DND-41 (cell line): ENCODE results near the gene NR5A2.

Experiments
- ATAC-seq: fragments of 200-7000 bp; cut with Tn5 transposase; 3 replicates; pipeline ENCODE4 v1.9.1; 2021; ENCODE audit warnings: low read depth; ENCODE audit not compliant: insufficient read depth
- DNase-seq: peaks from one replicate; pipeline ENCODE4 v3.0.0-alpha.2; 2020
- H2AFZ ChIP-seq: 2 replicates; pipeline ENCODE4 v1.6.0; 2012; ENCODE audit warnings: low read depth, low read length
- H3K27ac ChIP-seq: 2 replicates; pipeline ENCODE4 v1.5.1; 2012; ENCODE audit warnings: low read length, inconsistent platforms
- H3K27me3 ChIP-seq: fragments of 200-600 bp; sonication (generic); 2 replicates; pipeline ENCODE4 v1.6.0; 2012; ENCODE audit warnings: low read length, mild to moderate bottlenecking, inconsistent platforms; ENCODE audit not compliant: insufficient read depth, poor library complexity
- H3K36me3 ChIP-seq: 2 replicates; pipeline ENCODE4 v1.5.1; 2012; ENCODE audit warnings: low read length, inconsistent platforms; ENCODE audit not compliant: insufficient read depth
- H3K4me1 ChIP-seq: 2 replicates; pipeline ENCODE4 v1.5.1; 2012; ENCODE audit warnings: mild to moderate bottlenecking, low read length; ENCODE audit not compliant: insufficient read depth
- H3K4me2 ChIP-seq: 2 replicates; pipeline ENCODE4 v1.6.0; 2012; ENCODE audit warnings: mild to moderate bottlenecking, moderate library complexity, low read length, inconsistent platforms; ENCODE audit not compliant: insufficient read depth
- H3K4me3 ChIP-seq, 2 experiments: fragments of 200-600 bp in 1 of 2; shearing (Covaris generic) in 1 of 2; 2 replicates each; pipeline ENCODE4 v1.5.1; 2012 to 2016; ENCODE audit warnings: inconsistent platforms in 2 of 2, low read length in 2 of 2, mild to moderate bottlenecking in 2 of 2, low read depth in 1 of 2, moderate library complexity in 1 of 2
- H3K79me2 ChIP-seq: 2 replicates; pipeline ENCODE4 v1.6.0; 2012; ENCODE audit warnings: low read length, inconsistent platforms; ENCODE audit not compliant: insufficient read depth
- H3K9ac ChIP-seq: 2 replicates; pipeline ENCODE4 v1.6.0; 2012; ENCODE audit warnings: low read depth, mild to moderate bottlenecking, inconsistent platforms, low read length, moderate library complexity
- H3K9me3 ChIP-seq: 2 replicates; pipeline ENCODE4 v1.5.1; 2012; ENCODE audit warnings: low read length, moderate library complexity, mild to moderate bottlenecking, inconsistent platforms; ENCODE audit not compliant: insufficient read depth, severe bottlenecking
- H4K20me1 ChIP-seq: 2 replicates; pipeline ENCODE4 v1.6.0; 2012; ENCODE audit warnings: low read length; ENCODE audit not compliant: insufficient read depth
- CTCF ChIP-seq: IDR thresholded peaks from 2 replicates; pipeline ENCODE4 v1.5.1; 2012; ENCODE audit warnings: borderline replicate concordance, low read length, moderate library complexity, mild to moderate bottlenecking; ENCODE audit not compliant: poor library complexity, severe bottlenecking; ENCODE audit errors: extremely low read depth
- EZH2 ChIP-seq: IDR thresholded peaks from 3 replicates; pipeline ENCODE4 v1.6.1; 2012; ENCODE audit warnings: borderline replicate concordance, low read depth, mild to moderate bottlenecking, moderate library complexity, low read length, inconsistent platforms; ENCODE audit not compliant: severe bottlenecking

Gene NR5A2

GRCh38 chr1:200173097-200173618 lies 145.6 kb downstream of the NR5A2 start:
- H4K20me1 ChIP-seq = no peaks in the 10 kb centered on the region
- H3K4me2 ChIP-seq = no peak overlapping the region
- ATAC-seq (no peak), DNase-seq (no peak)
- H3K27ac ChIP-seq = no peak overlapping the region
- H3K27me3 ChIP-seq = peaks cover 6% of the 10 kb centered on the region
- no peaks in the 10 kb centered on the region for H3K79me2 ChIP-seq
- H3K4me3 ChIP-seq = no peak overlapping the region
- TF ChIP-seq EZH2 (no peak), CTCF (no peak)
- H3K4me1 ChIP-seq = no peaks in the 10 kb centered on the region
- no peaks in the 10 kb centered on the region for H3K36me3 ChIP-seq
- H3K9ac ChIP-seq = no peak overlapping the region
- H3K9me3 ChIP-seq = no peaks in the 10 kb centered on the region
- H2AFZ ChIP-seq = no peak overlapping the region

DNA sequence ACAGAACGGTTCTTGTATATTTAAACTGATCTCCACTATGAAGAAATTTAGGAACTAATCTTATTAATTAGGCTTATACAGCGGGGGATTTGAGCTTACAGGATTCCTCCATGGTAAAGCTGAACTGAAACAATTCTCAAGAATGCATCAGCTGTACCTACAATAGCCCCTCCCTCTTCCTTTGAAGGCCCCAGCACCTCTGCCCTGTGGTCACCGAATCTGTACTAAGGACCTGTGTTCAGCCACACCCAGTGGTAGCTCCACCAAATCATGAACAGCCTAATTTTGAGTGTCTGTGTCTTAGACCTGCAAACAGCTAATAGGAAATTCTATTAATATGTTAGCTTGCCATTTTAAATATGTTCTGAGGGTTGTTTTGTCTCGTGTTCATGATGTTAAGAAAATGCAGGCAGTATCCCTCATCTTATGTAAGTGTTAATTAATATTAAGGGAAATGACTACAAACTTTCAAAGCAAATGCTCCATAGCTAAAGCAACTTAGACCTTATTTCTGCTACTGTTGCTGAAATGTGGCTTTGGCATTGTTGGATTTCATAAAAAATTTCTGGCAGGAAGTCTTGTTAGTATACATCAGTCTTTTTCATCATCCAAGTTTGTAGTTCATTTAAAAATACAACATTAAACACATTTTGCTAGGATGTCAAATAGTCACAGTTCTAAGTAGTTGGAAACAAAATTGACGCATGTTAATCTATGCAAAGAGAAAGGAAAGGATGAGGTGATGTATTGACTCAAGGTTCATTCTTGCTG lies 147.2 kb downstream of the NR5A2 start:
- no peaks in the 10 kb centered on the region for H4K20me1 ChIP-seq
- no peaks in the 10 kb centered on the region for H3K36me3 ChIP-seq
- no peak overlapping the region for H3K27ac ChIP-seq
- peaks cover 5% of the 10 kb centered on the region for H3K27me3 ChIP-seq
- no peak overlapping the region for H3K4me3 ChIP-seq
- ATAC-seq = no peak
- no peak overlapping the region for H3K4me2 ChIP-seq
- no peak overlapping the region for H3K9ac ChIP-seq
- no peak for DNase-seq
- H3K79me2 ChIP-seq = no peaks in the 10 kb centered on the region
- no peak overlapping the region for H2AFZ ChIP-seq
- no peaks in the 10 kb centered on the region for H3K9me3 ChIP-seq
- H3K4me1 ChIP-seq = no peaks in the 10 kb centered on the region
- TF ChIP-seq CTCF = no peak
- no peak for TF ChIP-seq EZH2

- TF ChIP-seq CTCF = no peak
- no peak for TF ChIP-seq EZH2
- no peak overlapping the region for H2AFZ ChIP-seq
- no peak for DNase-seq
- H3K27ac ChIP-seq = no peak overlapping the region
- H3K4me3 ChIP-seq = no peak overlapping the region
- H3K4me2 ChIP-seq = no peak overlapping the region
- no peaks in the 10 kb centered on the region for H3K9me3 ChIP-seq
- no peak for ATAC-seq
- no peaks in the 10 kb centered on the region for H3K27me3 ChIP-seq
- no peaks in the 10 kb centered on the region for H3K4me1 ChIP-seq
- no peaks in the 10 kb centered on the region for H4K20me1 ChIP-seq
- H3K36me3 ChIP-seq = no peaks in the 10 kb centered on the region
- no peak overlapping the region for H3K9ac ChIP-seq
- no peaks in the 10 kb centered on the region for H3K79me2 ChIP-seq
Measured at GRCh38 chr1:200176181-200176580, 148.7 kb downstream of the NR5A2 start.
